ENCODE data around the gene SLC39A6.

SLC39A6 gene

GRCh38 chr18:36108196-36108595 is 20.9 kb downstream of the SLC39A6 start:
- DNase-seq (ENCODE audit: low spot score), result no peak
- in situ Hi-C loops (cut with MboI; ENCODE audit: low pct_unique_long_range_greater_than_20kb, low sequenced_read_pairs, unreplicated experiment), result no loop called here
- TF ChIP-seq CTCF (IDR thresholded peaks at IDR 0.05; ENCODE audit: extremely low read depth, insufficient read depth, missing control alignments), result no peak

- in situ Hi-C loops (cut with MboI; ENCODE audit: low pct_unique_long_range_greater_than_20kb, low sequenced_read_pairs, unreplicated experiment), result no loop called here
- no peak for DNase-seq (ENCODE audit: low spot score)
These were observed 21.7 kb downstream of the SLC39A6 start for GRCh38 chr18:36107477-36107876.

DNA sequence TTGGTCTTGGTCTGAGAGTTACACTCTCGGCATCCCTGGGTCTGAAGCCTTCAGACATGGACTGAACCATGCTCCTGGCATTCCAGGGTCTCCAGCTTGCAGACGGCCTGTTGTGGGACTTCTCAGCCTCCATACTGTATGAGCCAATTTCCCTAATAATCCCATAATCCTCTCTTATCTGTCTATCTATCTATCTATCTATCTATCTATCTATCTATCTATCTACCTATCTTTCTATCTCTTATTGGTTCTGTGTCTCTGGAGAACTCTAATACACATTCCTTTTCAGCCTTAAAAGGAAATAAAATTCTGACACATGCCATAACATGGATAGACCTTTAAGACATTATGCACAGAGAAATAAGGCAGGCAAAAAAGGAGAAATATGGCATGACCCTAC is 24.4 kb downstream of the SLC39A6 start:
- no peak for DNase-seq (ENCODE audit: low spot score)
- no peak for TF ChIP-seq CTCF (IDR thresholded peaks at IDR 0.05; ENCODE audit: extremely low read depth, insufficient read depth, missing control alignments)
- in situ Hi-C loops (cut with MboI; ENCODE audit: low pct_unique_long_range_greater_than_20kb, low sequenced_read_pairs, unreplicated experiment), result no loop called here

More at GRCh38 chr18:36107477-36107876, 21.7 kb downstream of the SLC39A6 start:
- TF ChIP-seq CTCF (IDR thresholded peaks at IDR 0.05; ENCODE audit: extremely low read depth, insufficient read depth, missing control alignments), result no peak

DNA sequence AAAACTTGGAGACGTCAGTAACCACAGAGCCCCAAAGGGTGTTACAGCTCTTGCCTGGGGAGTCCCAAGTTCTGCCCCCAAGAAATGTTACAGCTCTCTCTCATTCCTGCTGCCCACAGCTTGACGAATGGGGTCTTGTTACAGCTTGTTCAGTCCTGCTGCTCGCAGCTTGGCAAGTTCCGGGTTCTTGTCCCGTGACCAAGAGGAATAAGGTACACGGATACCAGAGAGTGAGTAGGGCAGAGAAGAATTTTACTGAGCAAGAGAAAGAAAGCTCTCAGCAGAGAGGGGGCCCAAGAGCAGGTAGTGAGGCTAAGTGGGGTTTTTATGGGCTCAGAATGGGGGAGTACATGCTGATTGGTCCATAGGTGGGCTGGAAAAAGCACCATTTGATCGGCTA is 27.2 kb downstream of the SLC39A6 start:
- no peak for DNase-seq (ENCODE audit: low spot score)
- in situ Hi-C loops (cut with MboI; ENCODE audit: low pct_unique_long_range_greater_than_20kb, low sequenced_read_pairs, unreplicated experiment), result no loop called here
- no peak for TF ChIP-seq CTCF (IDR thresholded peaks at IDR 0.05; ENCODE audit: extremely low read depth, insufficient read depth, missing control alignments)

DNA sequence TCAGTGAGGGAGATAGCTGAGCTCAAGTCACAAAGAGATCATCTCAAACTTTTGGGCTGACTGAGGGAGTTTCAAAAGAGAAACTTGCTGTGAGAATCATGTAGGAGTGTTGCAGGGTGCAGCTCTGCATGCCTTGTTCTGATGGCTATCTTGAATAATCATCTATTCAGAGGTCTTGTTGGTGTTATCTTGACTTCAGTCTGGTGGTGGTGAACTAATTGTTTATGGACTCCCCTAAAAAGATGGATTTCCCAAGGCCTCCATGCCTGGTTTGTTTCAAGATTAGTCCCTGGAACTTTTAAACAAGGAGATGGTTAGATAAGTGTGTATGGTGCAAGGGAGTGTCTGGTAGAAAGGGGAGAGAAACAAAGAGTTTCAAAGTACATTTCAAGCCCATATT is 29.8 kb downstream of the SLC39A6 start:
- in situ Hi-C loops (cut with MboI; ENCODE audit: low pct_unique_long_range_greater_than_20kb, low sequenced_read_pairs, unreplicated experiment), result loop anchor here (10.0 kb wide), 1 partner anchor 185 kb away; no protein-coding TSS in a partner anchor
- DNase-seq (ENCODE audit: low spot score), result no peak
- TF ChIP-seq CTCF (IDR thresholded peaks at IDR 0.05; ENCODE audit: extremely low read depth, insufficient read depth, missing control alignments), result no peak

- DNase-seq (ENCODE audit: low spot score), result no peak
- in situ Hi-C loops (cut with MboI; ENCODE audit: low pct_unique_long_range_greater_than_20kb, low sequenced_read_pairs, unreplicated experiment), result loop anchor here (10.0 kb wide), 1 partner anchor 188 kb away; no protein-coding TSS in a partner anchor
- no peak for TF ChIP-seq CTCF (IDR thresholded peaks at IDR 0.05; ENCODE audit: extremely low read depth, insufficient read depth, missing control alignments)
These were observed 32.2 kb downstream of the SLC39A6 start for GRCh38 chr18:36096955-36097354.
